ENCODE results near the gene TNS3. TPM values are rescaled to one million over a fixed set of nuclear protein-coding genes. Genes with fewer than 3 reads are reported as not detected.

The TNS3 gene
- total and polyA plus RNA-seq, 9 of the 15 experiments (the other 6 are each of a cell fraction or from before 2014, with no cell fraction given): 0.20 TPM; not detected in 8

- TF ChIP-seq FOXP1 (CRISPR knock-in tag; IDR thresholded peaks at IDR 0.05): no peak
- peak; percentile 91 for TF ChIP-seq SMC3 (conservative IDR thresholded peaks at IDR 0.05; ENCODE audit: insufficient read depth, low read depth, low read length)
- TF ChIP-seq, protein P1, sequence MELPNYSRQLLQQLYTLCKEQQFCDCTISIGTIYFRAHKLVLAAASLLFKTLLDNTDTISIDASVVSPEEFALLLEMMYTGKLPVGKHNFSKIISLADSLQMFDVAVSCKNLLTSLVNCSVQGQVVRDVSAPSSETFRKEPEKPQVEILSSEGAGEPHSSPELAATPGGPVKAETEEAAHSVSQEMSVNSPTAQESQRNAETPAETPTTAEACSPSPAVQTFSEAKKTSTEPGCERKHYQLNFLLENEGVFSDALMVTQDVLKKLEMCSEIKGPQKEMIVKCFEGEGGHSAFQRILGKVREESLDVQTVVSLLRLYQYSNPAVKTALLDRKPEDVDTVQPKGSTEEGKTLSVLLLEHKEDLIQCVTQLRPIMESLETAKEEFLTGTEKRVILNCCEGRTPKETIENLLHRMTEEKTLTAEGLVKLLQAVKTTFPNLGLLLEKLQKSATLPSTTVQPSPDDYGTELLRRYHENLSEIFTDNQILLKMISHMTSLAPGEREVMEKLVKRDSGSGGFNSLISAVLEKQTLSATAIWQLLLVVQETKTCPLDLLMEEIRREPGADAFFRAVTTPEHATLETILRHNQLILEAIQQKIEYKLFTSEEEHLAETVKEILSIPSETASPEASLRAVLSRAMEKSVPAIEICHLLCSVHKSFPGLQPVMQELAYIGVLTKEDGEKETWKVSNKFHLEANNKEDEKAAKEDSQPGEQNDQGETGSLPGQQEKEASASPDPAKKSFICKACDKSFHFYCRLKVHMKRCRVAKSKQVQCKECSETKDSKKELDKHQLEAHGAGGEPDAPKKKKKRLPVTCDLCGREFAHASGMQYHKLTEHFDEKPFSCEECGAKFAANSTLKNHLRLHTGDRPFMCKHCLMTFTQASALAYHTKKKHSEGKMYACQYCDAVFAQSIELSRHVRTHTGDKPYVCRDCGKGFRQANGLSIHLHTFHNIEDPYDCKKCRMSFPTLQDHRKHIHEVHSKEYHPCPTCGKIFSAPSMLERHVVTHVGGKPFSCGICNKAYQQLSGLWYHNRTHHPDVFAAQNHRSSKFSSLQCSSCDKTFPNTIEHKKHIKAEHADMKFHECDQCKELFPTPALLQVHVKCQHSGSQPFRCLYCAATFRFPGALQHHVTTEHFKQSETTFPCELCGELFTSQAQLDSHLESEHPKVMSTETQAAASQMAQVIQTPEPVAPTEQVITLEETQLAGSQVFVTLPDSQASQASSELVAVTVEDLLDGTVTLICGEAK (IDR thresholded peaks at IDR 0.05): peak; percentile 84
- TF ChIP-seq, protein P1 (CRISPR knock-in tag; IDR thresholded peaks at IDR 0.05): peak; percentile 63; the same call in 1 of the 2 replicates
- TF ChIP-seq STAG1 (CRISPR knock-in tag; IDR thresholded peaks at IDR 0.05; ENCODE audit: borderline replicate concordance): peak; percentile 70; the same call in 1 of the 2 replicates
- TF ChIP-seq KLF16 (IDR thresholded peaks at IDR 0.05): 0 out of 2 replicates have a peak, but pooled peaks have one; percentile 22
- TF ChIP-seq XRCC5 (IDR thresholded peaks at IDR 0.05; ENCODE audit: low read depth, low read length): 0 out of 2 replicates have a peak, but pooled peaks have one; percentile 58
- TF ChIP-seq CTCF (IDR thresholded peaks at IDR 0.05 in 2 of 3, conservative IDR thresholded peaks at IDR 0.05 in 1 of 3; ENCODE audit: insufficient read depth in 2 of 3, low read depth in 1 of 3, low read length in 3 of 3): peak; percentile 78 to 91 (median 89)
Observed at GRCh38 chr7:47266131-47266706, 315.7 kb downstream of the TNS3 start (continued).
